H1 (cell line): ENCODE measurements around the gene RYR3. TPM values are rescaled to one million over a fixed set of nuclear protein-coding genes. Genes with fewer than 3 reads are reported as not detected.

ENCODE experiments used
- polyA plus RNA-seq, 7 experiments: library from polyadenylated mRNA; depleted of rRNA in 3 of 7; stranded (reverse) in 5 of 7; unstranded in 2 of 7; fragments of >200 nt in 5 of 7; fragments of 200-250 nt in 2 of 7; gene quantifications; 1 replicate in 5 of 7; 2 replicates in 1 of 7; 4 replicates in 1 of 7; pipeline versions ENCODE4 v1.2.1 to v1.2.3, GENCODE V29; 2011 to 2013; ENCODE audit warnings: missing spikeins in 2 of 7, mixed read lengths in 2 of 7
- total RNA-seq: library from RNA; stranded (reverse); fragmentation: NEBNext Ultra II Directional; extraction: Animal tissue kit (Norgen Biotek cat#: 25700); gene quantifications from 2 replicates; pipeline ENCODE4 v1.2.1, GENCODE V29; 2021
- TF ChIP-seq, protein P1 (sequence below): IDR thresholded peaks from 2 replicates; pipeline ENCODE4 v1.6.1; 2012; ENCODE audit warnings: inconsistent platforms

RYR3 gene
- total and polyA plus RNA-seq, 2 of the 8 experiments (the other 6 are each of a cell fraction or from before 2014, with no cell fraction given), result 0.33 to 3.4 TPM

DNA sequence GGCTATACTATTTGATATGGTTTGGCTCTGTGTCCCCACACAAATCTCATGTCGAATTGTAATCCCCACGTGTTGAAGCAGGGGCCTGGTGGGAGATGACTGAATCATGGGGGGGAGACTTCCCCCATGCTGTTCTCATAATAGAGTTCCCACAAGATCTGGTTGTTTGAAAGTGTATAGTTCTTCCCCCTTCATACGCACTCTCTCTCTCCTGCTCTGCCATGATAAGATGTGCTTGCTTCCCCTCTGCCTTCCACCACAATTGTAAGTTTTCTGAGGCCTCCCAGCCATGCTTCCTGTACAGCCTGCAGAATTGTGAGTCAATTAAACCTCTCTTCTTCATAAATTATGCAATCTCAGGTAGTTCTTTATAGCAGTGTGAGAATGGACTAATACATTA lies 367.4 kb downstream of the RYR3 start (continued):
- TF ChIP-seq, protein P1, sequence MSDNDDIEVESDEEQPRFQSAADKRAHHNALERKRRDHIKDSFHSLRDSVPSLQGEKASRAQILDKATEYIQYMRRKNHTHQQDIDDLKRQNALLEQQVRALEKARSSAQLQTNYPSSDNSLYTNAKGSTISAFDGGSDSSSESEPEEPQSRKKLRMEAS, result no peak
- TF ChIP-seq, all 59 proteins: peak for 0
